ENCODE measurements around the gene NAP1L1. TPM values are rescaled to one million over a fixed set of nuclear protein-coding genes. Genes with fewer than 3 reads are reported as not detected.

Gene NAP1L1
- 155 and 304 TPM in 2 replicates for total RNA-seq

GRCh38 chr12:76083904-76084862 lies at the start of gene NAP1L1:
TSS of gene NAP1L1 (minus strand) at chr12:76084685. CDS start at chr12:76074219, 10,466 bp downstream.

GRCh38 chr12:76031414-76032042 lies 53.0 kb downstream of the NAP1L1 start, which contains the start of gene PHLDA1:
TSS of gene PHLDA1 (minus strand) at chr12:76031776.

Other genes starting within 250 kb of the NAP1L1 start
- gene PHLDA1, start 52.9 kb downstream of the NAP1L1 start, total RNA-seq = 18.1 and 31.0 TPM in 2 replicates

All from bladder microvascular endothelial cell (primary cell).